ENCODE data around the gene NAT10.
A peak's percentile ranks its signal among the peaks of the same experiment; 100 is the strongest.
"Not testable (repeated sequence)": the region's sequence is repeated elsewhere in the genome, so short reads cannot be mapped to it uniquely, and the experiment has no call there.

Gene NAT10

DNA sequence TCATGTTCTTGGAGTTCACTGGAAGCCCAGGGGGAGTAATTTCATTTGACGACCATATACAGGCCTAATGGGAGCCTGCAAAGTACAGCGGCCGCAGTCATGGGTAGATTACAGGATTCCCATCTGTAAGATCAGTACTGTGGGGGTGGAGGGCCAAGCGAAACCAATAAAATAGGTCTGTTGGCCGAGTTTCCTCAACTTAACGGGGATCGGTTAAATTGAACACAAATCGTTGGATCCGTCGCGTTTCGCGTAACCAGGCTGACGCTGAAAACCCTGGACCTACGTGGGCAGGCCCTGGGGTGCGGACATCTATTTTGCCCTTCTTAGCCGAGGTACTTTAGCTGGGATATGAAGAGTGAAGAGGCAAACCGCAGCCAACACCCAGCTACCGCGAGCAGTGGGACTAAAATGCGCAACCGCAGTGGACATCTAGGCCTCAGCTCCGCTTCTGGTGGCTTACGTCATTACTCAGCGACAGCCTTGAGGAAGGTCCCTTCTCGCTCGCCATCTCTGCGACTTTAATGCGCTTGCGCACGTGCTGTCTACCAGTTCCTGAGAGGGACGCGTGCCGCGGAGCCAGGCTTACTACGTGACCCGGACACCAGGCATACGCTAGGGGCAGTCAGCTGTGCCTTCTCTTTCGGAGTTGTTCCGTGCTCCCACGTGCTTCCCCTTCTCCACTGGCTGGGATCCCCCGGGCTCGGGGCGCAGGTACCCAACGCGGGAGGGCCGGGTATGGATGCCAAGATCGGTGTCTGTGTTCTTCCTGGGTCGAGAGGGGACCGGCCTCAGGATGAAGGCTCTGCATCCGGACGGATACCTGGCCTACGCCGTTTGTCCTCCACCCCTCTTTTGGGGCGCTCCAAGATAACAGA is at the start of gene NAT10:
TSS of gene NAT10 (plus strand) at position 551 of the 878 bp plus-strand sequence. CDS start 2,597 bp downstream, outside the sequence.
- peak; percentile 94 to 96 for DNase-seq (ENCODE audit: low read depth in 2 of 2)

DNA sequence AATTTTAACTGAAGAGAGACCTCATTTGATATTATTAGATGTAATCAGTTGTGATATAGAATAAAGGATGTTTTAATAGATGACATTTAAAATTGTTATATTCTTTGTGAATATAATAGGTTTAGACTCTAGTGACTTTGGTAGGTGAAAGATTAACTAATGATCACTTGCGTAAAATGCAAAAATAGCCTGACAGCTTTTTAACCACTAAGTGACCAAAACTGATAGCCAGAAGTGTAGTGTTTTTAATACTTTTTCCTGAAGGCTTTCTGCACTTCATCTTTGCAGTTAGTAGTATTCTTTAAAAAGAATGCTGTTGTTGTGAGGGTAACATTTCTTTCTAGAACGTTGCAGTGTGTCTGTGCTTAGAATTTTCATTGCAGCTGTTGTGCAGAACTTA is 48.8 kb upstream of the NAT10 start:
- no peak for DNase-seq (ENCODE audit: low read depth in 2 of 2)

DNA sequence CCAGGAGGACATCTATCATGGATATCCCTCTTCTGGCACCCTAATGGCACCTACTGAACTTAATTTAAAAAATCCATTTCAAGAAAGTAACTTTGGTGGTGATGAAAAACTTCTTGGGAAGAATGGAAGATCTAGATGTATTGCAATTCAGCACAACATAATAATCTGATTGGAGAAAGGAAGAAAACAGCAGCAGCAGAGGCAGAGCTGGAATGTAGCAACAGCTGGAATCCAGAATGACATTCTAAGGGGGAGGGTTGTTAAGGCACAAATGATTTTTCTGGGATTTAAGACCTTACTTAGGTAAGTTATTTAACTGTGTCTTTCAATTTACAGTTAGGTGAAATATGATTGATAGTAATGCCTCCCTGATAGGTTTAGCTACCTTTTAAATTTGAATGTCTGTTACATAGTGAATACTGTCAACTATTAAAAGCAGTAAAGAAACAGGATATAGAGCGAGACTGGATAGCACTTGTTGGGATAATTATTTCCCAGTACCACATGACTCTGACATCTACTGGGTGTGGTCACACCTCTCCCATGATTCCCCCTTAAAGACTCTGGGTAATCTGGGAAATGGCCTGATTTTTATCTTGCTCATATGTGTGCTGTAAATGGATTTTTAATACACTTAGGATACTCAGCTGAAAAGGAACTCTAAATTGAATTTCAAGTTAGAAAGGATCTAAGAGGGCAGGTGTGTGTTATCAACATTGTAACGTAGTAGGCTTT is 42.2 kb upstream of the NAT10 start:
- DNase-seq (ENCODE audit: low read depth in 2 of 2): no peak

DNA sequence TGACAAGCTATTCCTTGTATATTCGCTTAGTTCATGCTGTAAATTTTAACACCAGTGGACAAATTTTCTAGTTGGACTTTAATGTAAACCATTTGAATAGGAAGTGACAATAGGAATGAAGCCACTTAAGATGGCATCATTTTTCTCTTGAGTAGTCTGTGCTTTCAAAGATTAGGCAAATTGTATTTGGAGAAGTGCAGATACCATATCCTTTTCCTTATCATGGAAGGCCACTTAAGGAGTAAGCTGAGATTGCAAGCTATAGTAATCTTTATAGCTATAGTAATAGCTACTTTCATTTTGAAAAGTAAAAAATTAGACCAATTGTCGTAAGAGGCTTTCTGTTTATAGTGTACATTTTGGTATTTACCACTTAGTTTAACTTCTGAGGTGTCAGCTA is 41.1 kb upstream of the NAT10 start:
- no peak for DNase-seq (ENCODE audit: low read depth in 2 of 2)

DNA sequence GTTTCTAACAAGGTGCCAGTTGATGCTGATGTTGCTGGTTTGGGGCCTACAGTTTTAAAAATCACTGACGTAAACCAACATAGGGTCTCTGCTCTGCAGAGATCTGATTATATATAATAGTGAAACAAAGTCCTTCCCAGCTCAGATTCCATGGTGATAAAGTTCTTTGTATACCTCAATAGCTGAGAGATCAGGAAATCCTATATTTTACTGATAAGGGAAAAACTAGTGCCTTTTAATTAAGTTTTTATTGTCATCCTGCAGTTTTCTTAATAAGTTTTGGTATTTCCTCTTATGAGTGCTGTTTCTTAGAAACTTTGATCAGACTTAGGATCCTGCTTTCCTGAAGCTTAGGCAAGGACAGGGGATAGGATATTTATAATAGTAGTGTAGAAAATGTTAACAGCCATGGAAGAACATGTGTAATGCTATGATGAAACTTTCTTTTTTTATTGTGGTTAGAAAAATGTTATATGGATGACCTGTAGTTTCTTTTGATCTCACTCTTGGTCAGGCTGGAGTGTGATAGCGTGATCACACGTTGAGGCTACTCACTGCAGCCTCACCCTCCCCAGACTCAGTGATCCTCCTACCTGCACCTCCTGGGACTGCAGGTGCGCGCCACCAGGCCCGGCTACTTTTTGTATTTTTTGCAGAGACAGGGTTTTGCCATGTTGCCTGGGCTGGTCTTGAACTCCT is 39.8 kb upstream of the NAT10 start:
- DNase-seq (ENCODE audit: low read depth in 2 of 2): no peak

DNA sequence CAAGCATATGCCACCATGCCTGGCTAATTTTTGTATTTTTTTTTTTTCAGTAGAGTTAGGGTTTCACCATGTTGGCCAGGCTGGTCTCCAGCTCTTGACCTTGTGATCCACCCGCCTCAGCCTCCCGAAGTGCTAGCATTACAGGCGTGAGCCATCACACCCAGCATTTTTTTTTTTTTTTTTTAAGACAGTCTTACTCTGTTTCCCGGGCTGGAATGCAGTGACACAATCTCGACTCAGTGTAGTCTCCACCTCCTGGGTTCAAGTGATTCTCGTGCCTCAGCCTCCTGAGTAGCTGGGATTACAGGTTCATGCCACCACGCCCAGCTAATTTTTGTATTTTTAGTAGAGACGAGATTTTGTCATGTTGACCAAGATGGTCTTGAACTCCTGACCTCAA is 38.7 kb upstream of the NAT10 start:
- not testable (repeated sequence) for DNase-seq (ENCODE audit: low read depth in 2 of 2)

DNA sequence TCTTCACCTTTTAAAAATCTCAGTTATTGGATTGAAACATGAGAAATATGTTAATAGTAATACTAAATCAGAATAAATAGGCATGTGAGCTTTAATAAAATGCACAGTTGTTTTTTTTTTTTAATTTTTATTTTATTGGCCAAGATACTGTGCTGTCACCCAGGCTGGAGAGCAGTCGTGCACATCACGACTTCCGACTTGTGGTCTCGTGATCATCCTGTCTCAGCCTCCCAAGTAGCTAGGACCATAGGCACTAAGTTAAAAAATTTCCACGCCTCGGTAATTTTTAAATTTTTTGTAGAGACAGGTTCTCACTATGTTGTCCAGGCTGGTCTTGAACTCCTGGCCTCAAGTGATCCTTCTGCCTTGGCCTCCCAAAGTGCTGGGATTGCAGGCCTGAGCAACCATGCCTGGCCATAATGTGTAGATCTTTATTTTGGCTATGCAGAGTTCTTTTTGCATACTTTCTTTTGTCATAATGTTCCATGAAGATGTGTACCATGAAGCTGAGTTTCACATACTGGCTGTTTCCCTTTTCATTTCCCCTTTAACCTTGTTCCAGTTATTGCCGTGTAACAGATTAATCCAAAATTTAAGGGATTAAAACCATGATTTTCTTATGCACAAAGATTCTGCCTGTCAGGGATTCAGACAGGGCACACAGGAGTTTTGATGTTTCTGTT is 37.9 kb upstream of the NAT10 start:
- DNase-seq (ENCODE audit: low read depth in 2 of 2): no peak

DNA sequence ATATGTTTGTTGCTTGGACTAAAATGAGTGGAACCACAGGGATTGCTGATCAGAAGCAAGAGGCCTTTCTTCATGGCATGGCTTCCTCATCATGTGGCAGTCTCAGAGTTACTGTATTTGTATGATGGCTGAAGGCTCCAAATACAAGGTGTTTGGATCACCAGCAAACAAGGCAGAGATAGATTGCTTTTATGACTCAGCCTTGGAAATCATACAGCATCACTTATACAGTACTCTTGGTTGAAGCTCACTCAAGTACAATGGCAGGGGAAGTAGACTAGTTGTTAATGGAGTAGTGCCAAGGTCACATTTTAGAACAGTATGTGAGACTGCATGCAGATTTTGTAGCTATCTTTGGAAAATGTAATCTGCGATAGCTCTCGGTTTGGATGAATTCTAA is 37.3 kb upstream of the NAT10 start:
- no peak for DNase-seq (ENCODE audit: low read depth in 2 of 2)

DNA sequence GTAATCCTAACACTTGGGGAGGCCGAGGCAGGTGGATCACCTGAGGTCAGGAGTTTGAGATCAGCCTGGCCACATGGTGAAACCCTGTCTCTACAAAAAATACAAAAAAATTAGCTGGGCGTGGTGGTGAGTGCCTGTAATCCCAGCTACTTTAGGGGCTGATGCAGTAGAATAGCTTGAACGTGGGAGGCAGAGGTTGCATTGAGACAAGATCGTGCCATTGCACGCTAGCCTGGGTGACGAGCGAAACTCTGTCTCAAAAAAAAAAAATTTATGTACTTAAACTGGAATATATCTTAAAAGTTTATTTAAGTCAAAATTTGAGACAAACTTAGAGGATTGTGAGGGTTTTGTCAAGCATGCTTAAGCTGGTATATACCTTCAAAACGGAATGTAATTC is 34.1 kb upstream of the NAT10 start:
- DNase-seq (ENCODE audit: low read depth in 2 of 2): not testable (repeated sequence)

DNA sequence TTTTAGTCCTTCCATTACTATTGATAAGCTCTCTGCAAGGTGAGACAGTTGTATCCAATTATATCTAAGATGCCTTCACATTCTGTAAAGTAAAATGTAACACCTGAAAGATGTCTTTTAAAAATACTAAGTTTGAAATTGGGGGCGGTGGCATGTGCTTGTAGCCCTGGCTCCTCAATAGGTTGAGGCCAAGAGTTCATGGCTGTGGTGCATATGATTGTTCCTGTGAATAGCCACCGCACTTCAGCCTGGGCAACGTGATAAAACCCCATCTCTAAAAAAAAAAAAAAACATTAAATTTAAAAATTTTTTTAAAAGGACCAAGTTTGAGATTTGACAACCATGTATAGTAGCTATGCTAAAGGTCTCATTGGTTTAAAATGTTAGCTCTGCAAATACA is 33.4 kb upstream of the NAT10 start:
- DNase-seq (ENCODE audit: low read depth in 2 of 2): no peak

DNA sequence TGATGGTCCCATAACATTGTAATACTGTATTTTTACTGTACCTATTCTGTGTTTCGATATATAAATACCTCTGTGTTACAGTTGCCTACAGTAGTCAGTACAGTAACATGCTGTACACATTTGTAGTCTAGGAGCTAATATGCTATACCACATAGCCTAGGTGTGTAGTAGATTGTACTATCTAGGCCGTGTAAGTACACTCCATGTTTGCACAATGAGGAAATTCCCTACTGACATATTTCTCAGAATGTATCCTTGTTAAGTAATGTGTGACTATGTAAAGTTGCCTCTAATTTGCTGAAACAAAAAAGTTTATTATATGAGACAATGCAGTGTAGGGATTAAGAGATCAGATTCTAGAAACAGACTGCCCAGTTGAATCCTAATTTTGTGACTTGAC is 32.6 kb upstream of the NAT10 start:
- no peak for DNase-seq (ENCODE audit: low read depth in 2 of 2)

DNA sequence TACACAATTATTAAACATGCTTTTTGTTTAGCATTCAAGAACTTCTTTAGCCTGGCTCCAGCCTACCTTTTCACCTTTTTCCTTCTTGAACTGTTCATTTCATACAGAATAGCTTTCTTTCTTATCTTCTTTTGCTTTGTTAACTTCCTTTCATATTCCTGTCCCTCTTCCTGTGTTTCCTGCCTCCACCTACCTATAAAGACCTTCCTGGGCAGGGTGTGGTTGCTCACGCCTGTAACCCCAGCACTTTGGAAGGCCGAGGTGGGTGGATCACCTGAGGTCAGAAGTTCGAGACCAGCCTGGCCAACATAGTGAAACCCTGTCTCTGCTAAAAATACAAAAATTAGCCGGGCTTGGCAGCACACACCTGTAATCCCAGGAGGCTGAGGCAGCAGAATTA is 31.0 kb upstream of the NAT10 start:
- DNase-seq (ENCODE audit: low read depth in 2 of 2): no peak

DNA sequence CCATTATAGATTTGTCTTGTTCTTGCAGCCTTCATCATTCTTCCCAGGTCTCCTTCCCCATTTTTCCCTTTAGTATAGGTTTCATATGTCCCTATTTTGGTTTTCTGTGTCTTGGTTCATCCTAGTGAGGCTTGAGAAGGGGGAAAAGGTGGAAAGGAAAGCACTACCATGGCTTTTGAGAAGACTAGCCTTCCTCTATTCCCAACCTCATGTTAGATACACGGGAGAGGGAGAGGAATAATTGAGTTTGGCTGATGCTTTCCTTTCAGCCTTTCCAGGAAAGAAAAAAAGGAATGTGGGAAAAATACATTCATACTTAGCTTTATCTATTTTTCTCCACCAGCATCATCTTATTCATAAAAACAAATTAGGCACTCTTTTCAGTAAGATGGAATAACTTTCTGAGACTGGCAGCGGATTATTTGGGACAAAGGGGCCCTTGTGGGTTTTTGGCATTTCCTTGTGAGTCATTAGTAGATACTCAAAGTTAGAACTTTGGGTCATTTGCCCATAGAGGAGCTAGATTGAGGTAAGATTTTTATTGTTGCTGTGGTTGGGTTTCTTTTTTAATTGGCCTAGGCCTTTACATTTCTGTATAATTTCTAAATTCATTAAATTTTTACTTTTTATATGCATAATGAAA is 30.1 kb upstream of the NAT10 start:
- DNase-seq (ENCODE audit: low read depth in 2 of 2): no peak

DNA sequence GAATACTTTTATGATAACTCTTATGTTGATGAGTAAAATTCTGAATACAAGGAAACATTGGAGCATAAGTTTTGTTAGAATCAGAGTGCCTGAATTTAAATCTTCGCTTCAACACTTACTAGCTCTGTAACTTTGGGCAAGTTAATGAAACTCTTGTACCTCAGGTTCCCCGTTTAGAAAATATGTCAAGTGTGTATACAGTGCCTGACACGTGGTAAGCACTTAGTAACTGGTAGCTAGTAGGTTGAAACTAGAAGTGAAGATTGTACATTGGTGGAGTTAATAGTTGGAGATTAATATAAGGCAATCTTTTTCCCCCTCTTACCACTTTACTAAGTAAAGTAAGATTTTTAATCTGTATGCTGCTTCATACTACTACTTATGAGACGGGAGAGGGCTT is 24.8 kb upstream of the NAT10 start:
- DNase-seq (ENCODE audit: low read depth in 2 of 2): no peak

DNA sequence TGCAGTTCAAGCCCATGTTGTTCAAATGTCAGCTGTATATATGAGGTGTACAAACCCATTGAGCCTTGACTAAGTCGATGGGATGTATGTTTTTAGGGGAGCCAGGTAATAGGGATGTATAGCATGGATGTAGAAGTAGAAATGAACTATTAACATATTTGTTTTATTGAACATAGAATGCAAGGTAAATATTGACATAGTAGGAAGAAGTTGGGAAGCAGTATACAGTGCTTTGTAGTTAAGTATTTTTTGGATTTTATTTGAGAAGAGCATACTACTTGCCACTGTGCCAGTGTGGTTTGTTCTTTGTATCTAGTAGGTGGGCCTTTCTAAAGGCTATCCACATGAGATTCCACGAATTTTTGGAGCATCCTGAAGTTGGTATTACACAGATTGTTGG is 20.8 kb upstream of the NAT10 start:
- DNase-seq (ENCODE audit: low read depth in 2 of 2): no peak

DNA sequence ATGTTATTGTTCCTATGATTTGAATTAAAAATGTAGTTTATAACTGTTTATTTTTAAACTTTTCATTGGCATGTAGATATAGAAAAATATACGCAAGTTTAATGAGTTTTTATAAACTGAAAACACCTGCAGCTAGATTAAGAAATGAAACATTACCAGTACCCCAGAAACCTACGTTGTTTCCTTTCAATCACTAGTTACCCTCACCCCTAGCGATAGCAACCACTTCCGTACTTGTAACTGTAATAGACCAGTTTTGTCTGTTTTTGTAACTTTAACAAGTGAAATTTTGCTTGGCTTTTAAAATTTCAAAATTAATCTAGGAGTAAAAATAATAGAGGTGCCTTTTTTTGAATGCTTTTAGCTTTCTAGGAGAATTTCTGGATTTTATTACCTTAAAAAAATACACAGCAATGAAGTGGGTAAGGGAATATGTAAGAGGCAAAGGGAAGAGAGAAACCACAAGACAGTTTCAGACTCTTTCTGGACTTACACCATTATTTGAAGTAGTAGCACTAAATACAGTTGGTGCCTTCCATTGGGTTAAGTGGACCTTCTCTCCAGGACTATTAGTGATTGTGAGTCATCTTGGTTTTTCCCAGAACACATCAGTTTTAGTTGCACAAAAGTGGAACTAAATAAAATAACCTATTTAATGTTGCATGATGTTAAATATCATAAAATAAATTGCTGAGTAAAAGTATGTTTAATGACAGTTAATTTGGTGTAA is 18.7 kb upstream of the NAT10 start:
- no peak for DNase-seq (ENCODE audit: low read depth in 2 of 2)

DNA sequence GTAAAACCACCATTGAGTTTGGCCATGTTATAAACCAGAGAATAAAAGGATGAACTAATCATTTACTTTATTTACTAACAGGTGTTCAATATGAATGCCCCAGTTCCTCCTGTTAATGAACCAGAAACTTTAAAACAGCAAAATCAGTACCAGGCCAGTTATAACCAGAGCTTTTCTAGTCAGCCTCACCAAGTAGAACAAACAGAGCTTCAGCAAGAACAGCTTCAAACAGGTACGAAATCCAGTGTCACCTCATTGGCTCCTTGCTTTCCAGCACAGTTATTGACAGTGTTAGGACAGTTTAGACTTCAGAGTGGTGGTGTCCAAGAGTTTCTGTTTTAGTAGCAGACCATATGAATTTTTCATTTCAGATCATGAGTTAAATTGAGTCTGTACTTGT is 13.6 kb upstream of the NAT10 start:
- no peak for DNase-seq (ENCODE audit: low read depth in 2 of 2)

DNA sequence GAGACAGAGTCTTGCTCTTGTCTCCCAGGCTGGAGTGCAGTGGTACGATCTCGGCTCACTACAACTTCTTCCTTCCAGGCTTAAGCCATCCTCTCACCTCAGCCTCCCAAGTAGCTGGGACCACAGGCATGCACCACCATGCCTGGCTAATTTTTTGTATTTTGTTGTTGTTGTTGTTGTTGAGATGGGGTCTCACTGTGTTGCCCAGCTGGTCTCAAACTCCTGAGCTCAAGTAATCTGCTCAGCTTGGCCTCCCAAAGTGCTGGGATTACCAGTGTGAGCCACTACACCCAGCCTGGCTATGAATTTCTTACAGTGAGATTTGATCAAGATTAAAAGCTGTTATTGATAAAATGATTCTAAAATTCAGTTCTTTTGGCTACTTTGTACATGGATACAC is 10.5 kb upstream of the NAT10 start:
- not testable (repeated sequence) for DNase-seq (ENCODE audit: low read depth in 2 of 2)

DNA sequence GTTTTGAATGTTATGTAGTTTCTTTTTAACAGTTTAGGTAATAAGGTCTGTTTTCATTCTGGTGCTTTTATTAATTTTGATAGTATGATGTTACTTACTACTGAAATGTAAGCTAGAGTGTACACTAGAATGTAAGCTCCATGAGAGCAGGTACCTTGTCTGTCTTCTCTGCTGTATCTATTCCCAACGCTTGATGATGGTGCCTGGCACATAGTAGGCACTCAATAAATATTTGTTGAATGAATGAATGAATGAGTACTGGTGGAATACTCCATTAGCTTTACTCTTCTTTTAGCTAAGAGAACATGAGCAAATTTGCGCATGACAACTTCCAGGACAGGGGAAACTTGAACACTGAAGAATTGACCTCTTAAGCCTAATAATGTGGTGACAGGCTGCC is 6.6 kb upstream of the NAT10 start:
- no peak for DNase-seq (ENCODE audit: low read depth in 2 of 2)

DNA sequence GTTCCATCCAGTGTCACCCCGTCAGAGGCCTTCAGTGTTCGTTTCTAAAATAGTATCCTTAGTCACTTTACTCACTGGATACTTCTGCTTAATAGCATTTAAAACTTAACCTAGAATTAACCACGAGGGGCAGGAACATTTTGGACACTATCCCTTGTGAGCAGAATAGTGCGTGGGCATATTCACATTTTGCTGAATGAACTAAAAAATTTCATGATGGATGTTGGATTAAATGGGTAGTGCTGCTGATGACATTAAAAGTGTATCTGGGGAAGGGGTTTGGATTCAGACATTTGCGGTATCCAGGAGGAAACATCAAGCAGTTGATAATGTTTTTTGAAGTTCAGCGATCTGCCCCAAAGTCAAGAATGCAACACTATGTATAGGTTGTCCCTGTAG is 750 bp upstream of the NAT10 start:
- no peak for DNase-seq (ENCODE audit: low read depth in 2 of 2)

All from activated CD8-positive, alpha-beta memory T cell treated with anti-CD3 and anti-CD28 coated beads for 4 hours (primary cell).